WI38 (cell line): ENCODE measurements around the gene MAPK8IP3.

Experiments
- H3K4me3 ChIP-seq: 2 replicates; pipeline ENCODE4 v1.5.1; 2011; ENCODE audit warnings: low read depth, mild to moderate bottlenecking, control low read depth, low read length
- CTCF ChIP-seq: IDR thresholded peaks from 2 replicates; pipeline ENCODE4 v1.5.1; 2012; ENCODE audit warnings: low read depth, mild to moderate bottlenecking, control low read depth, low read length

Gene MAPK8IP3

GRCh38 chr16:1673424-1674151 is 32.4 kb upstream of the MAPK8IP3 start:
- TF ChIP-seq CTCF: no peak
- H3K4me3 ChIP-seq: no peak overlapping the region

DNA sequence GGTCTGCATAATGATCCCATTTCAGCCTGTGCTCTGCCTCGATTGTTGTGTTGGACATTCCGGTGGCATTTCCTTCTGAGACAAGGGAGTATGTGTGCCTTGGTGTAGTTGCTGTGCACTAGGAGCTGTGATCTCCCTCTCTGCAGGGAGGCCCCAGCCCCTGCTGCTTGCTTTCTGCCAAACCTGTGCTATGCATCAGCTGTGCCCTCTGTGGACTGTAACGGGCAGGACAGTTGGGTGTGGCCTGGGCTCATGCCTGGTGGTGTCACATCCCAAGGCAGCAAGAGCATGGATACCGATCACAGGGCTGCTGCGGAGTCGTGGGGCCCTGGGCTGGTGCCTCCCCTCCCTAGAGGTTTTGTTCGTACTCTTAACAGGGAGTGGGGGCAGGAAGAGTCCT is 31.7 kb upstream of the MAPK8IP3 start:
- no peak for TF ChIP-seq CTCF
- no peak overlapping the region for H3K4me3 ChIP-seq

DNA sequence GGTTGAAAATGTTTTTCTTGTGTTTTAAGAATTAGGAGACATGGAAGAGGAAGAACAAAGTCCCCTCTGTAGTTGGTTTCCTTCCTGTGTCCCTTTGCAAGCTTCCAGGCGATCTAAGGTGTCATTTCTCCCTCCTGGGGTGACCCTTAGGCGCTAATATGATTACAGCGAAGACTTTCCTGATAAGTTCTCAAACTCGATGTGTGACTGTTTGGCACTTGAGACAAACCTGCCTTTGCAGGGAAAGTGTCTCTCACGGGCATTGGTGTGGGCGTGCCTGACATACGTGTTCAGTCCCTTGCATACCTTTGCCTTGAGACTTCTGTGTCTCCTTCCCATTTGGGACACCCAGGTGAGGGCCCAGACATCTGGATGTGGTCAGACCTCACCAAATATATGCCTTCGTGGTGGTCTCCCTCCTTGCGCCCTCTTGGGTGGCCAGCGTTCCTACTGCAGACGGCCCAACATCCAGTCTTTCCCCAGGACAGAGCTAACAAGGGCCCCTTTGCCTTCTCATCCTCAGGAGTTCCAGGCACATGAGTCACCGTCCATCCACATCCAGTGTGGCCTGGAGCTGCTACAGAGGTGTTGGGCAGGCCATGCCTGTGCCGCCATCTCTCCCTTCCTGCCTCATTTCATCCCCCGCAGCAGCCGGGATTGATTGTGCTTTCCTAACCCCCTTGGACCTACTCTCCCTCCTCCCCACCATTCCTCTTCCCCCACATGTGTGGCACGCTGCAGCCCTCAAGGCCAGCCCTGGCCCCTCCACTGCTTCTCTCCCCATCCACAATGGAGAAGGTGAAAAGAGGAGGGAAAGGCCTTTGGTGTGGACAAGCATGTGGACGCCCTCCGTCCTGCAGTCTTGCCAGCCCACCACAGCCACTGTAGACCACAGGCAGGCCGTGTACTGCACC is 31.0 kb upstream of the MAPK8IP3 start:
- H3K4me3 ChIP-seq: no peak overlapping the region
- no peak for TF ChIP-seq CTCF

DNA sequence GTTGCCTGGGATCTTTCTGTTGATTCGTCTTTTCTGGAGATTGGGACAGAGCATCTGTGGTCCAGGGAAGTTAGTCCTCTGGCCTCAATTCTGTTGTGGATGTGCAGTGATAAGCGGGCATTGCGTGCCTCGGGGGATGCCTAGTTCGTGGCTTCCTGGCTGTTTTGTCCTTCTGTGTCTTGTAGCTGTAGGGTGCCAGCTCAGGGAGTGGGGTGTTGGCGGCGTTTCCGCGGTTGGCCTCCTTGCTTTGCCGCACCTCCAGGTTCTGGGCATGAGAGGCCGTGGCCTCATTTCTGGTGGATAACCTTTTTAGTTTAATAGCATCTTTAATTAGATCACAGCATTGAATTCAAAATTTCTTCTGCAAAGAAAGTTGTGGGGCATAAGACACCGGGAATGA is 29.3 kb upstream of the MAPK8IP3 start:
- no peak overlapping the region for H3K4me3 ChIP-seq
- TF ChIP-seq CTCF: no peak

DNA sequence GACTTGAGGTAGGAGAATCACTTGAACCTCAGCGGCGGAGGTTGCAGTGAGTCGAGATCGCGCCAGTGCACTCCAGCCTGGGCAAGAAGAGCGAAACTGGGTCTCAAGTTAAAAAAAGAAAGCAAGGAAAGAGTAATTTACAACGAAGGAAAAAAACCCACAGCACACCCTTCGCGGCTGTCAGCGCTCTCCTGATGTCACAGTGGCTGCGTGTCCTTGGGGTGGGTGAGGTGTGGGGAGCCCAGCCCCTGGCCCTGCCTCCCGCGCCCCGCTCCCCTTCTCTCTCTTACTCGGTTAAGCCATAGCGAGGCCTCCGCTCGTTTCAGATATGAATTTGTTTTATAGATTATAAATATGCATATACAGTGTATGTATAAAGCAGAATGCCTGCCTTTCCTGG is 28.7 kb upstream of the MAPK8IP3 start:
- TF ChIP-seq CTCF: no peak
- peak overlapping the region; percentile 81 for H3K4me3 ChIP-seq

DNA sequence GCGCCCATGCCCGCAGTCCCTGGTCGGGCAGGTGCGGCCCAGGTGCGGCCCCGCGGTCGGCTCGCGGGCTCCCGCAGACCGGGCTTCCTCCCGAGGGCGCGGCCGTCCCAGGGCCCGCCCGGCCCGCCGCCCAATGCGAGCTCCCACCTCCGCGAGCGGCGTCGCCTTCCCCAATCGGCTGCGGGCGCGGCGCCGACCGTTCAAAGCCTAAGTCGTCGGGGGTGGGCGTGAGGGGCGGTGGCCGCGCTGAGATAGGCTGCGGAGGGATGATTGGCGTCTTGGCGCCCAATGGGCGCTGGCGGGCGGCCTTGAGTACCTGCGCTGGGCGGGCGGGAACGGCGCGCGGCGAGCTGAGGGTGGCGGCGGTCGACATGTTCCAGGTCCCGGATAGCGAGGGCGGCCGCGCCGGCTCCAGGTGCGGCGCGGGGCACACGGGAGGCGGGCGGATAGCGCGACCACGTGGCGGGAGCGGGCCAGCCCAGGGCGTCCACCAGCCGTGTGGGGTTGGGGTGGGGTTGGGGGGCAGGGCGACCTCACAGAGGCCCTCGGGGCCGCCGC is 28.0 kb upstream of the MAPK8IP3 start, which contains the start of gene JPT2:
Gene JPT2 (plus strand): TSS at position 338 of the 558 bp plus-strand sequence. CDS start 34 bp downstream, at position 372.
- peak within 1 kb of the TSS; percentile 81 for H3K4me3 ChIP-seq
- no peak for TF ChIP-seq CTCF
